ENCODE measurements around the gene MAP1B.

The MAP1B gene

DNA sequence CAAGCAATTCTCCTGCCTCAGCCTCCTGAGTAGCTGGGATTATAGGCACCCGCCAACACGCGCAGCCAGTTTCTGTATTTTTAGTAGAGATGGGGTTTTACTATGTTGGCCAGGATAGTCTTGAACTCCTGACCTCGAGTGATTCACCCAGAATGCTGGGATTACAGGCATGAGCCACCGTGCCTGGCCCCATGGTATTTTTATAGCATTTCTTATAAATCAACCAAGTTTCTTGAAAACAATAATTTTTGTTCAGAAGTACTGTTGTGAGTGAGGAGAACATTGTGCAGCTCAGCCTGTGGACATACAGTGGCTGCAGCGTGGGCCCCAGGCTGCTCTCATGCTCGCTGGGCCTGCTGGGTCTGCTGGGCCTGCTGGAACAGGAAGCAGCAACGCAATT is 45.3 kb downstream of the MAP1B start:
- no peak overlapping the region for H3K27ac ChIP-seq
- H3K9ac ChIP-seq = no peak overlapping the region
- no peaks in the 10 kb centered on the region for H3K36me3 ChIP-seq (ENCODE audit: insufficient read depth)
- no peaks in the 10 kb centered on the region for H3K4me1 ChIP-seq (ENCODE audit: low read depth, poor library complexity, severe bottlenecking)
- H3K4me2 ChIP-seq = no peak overlapping the region
- no peak overlapping the region for H3K4me3 ChIP-seq (IDR thresholded peaks at IDR 0.05; ENCODE audit: insufficient read depth, low read depth, low read length)
- H3K27me3 ChIP-seq (ENCODE audit: insufficient read depth, low read depth) = no peaks in the 10 kb centered on the region
- no peak overlapping the region for H2AFZ ChIP-seq (ENCODE audit: low read depth)
- TF ChIP-seq, protein P1, sequence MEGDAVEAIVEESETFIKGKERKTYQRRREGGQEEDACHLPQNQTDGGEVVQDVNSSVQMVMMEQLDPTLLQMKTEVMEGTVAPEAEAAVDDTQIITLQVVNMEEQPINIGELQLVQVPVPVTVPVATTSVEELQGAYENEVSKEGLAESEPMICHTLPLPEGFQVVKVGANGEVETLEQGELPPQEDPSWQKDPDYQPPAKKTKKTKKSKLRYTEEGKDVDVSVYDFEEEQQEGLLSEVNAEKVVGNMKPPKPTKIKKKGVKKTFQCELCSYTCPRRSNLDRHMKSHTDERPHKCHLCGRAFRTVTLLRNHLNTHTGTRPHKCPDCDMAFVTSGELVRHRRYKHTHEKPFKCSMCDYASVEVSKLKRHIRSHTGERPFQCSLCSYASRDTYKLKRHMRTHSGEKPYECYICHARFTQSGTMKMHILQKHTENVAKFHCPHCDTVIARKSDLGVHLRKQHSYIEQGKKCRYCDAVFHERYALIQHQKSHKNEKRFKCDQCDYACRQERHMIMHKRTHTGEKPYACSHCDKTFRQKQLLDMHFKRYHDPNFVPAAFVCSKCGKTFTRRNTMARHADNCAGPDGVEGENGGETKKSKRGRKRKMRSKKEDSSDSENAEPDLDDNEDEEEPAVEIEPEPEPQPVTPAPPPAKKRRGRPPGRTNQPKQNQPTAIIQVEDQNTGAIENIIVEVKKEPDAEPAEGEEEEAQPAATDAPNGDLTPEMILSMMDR (conservative IDR thresholded peaks at IDR 0.05; ENCODE audit: low read depth, low read length) = no peak
- H3K79me2 ChIP-seq (ENCODE audit: insufficient read depth, low read depth) = no peaks in the 10 kb centered on the region
- no peaks in the 10 kb centered on the region for H4K20me1 ChIP-seq (ENCODE audit: insufficient read depth)

GRCh38 chr5:72153551-72153950 is 46.3 kb downstream of the MAP1B start:
- no peaks in the 10 kb centered on the region for H3K27me3 ChIP-seq (ENCODE audit: insufficient read depth, low read depth)
- H3K79me2 ChIP-seq (ENCODE audit: insufficient read depth, low read depth) = no peaks in the 10 kb centered on the region
- no peaks in the 10 kb centered on the region for H4K20me1 ChIP-seq (ENCODE audit: insufficient read depth)
- H3K27ac ChIP-seq = no peak overlapping the region
- H3K4me2 ChIP-seq = no peak overlapping the region
- H2AFZ ChIP-seq (ENCODE audit: low read depth) = no peak overlapping the region
- TF ChIP-seq, protein P1 (conservative IDR thresholded peaks at IDR 0.05; ENCODE audit: low read depth, low read length) = no peak
- no peaks in the 10 kb centered on the region for H3K36me3 ChIP-seq (ENCODE audit: insufficient read depth)
- no peaks in the 10 kb centered on the region for H3K4me1 ChIP-seq (ENCODE audit: low read depth, poor library complexity, severe bottlenecking)
- H3K9ac ChIP-seq = no peak overlapping the region
- no peak overlapping the region for H3K4me3 ChIP-seq (IDR thresholded peaks at IDR 0.05; ENCODE audit: insufficient read depth, low read depth, low read length)

GRCh38 chr5:72154076-72154756 is 46.9 kb downstream of the MAP1B start:
- no peaks in the 10 kb centered on the region for H3K27me3 ChIP-seq (ENCODE audit: insufficient read depth, low read depth)
- H3K4me2 ChIP-seq = no peak overlapping the region
- TF ChIP-seq, protein P1 (conservative IDR thresholded peaks at IDR 0.05; ENCODE audit: low read depth, low read length) = no peak
- H3K36me3 ChIP-seq (ENCODE audit: insufficient read depth) = no peaks in the 10 kb centered on the region
- no peak overlapping the region for H3K9ac ChIP-seq
- no peaks in the 10 kb centered on the region for H3K79me2 ChIP-seq (ENCODE audit: insufficient read depth, low read depth)
- no peaks in the 10 kb centered on the region for H4K20me1 ChIP-seq (ENCODE audit: insufficient read depth)
- H3K4me1 ChIP-seq (ENCODE audit: low read depth, poor library complexity, severe bottlenecking) = no peaks in the 10 kb centered on the region
- H2AFZ ChIP-seq (ENCODE audit: low read depth) = no peak overlapping the region
- H3K27ac ChIP-seq = no peak overlapping the region
- no peak overlapping the region for H3K4me3 ChIP-seq (IDR thresholded peaks at IDR 0.05; ENCODE audit: insufficient read depth, low read depth, low read length)

DNA sequence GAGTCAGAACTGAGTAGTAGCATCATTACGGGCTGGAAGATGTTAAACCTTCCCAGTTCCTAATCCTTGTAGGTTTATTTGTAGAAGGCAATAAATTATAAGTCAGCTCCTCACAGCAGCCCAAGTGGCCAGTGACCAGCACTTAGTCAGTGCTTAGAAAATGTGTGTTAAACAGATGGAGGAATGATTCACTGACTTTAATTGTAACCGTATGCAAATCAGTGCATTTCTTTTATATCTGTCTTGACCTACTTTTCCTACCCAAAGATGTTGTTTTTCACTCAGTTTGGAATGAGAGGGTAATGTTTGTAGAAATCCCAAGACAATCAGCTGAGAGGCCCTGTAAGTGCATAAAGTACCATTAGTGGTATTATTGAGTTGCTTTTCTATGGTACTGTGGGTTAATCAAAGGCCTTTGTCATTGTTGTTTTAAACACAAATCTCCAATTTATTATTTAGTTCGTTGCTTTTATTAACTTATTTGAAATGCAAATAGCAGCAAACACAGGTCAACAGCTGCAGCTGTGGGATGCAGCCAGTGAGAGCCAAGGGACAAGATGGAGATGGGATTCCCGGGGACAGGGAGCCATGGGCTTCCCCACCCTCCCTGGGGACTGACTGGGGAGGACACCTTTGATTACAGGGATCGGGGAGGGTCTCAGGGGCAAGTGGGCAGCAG is 49.8 kb downstream of the MAP1B start:
- no peak overlapping the region for H3K4me3 ChIP-seq (IDR thresholded peaks at IDR 0.05; ENCODE audit: insufficient read depth, low read depth, low read length)
- H4K20me1 ChIP-seq (ENCODE audit: insufficient read depth) = no peaks in the 10 kb centered on the region
- no peak overlapping the region for H3K4me2 ChIP-seq
- no peaks in the 10 kb centered on the region for H3K79me2 ChIP-seq (ENCODE audit: insufficient read depth, low read depth)
- H3K27ac ChIP-seq = no peak overlapping the region
- no peaks in the 10 kb centered on the region for H3K27me3 ChIP-seq (ENCODE audit: insufficient read depth, low read depth)
- no peak overlapping the region for H2AFZ ChIP-seq (ENCODE audit: low read depth)
- no peaks in the 10 kb centered on the region for H3K36me3 ChIP-seq (ENCODE audit: insufficient read depth)
- H3K4me1 ChIP-seq (ENCODE audit: low read depth, poor library complexity, severe bottlenecking) = no peaks in the 10 kb centered on the region
- H3K9ac ChIP-seq = no peak overlapping the region
- TF ChIP-seq, protein P1 (conservative IDR thresholded peaks at IDR 0.05; ENCODE audit: low read depth, low read length) = no peak
